Ishikawa (cell line): ENCODE measurements around the gene SRPRB.

Experiments
- CEBPB ChIP-seq: IDR thresholded peaks from 2 replicates; pipeline ENCODE4 v1.6.1; 2012
- CREB1 ChIP-seq: IDR thresholded peaks from 2 replicates; pipeline ENCODE4 v1.6.1; 2012; ENCODE audit warnings: low read depth
- EGR1 ChIP-seq: IDR thresholded peaks from 2 replicates; pipeline ENCODE4 v1.6.1; 2012
- EP300 ChIP-seq: IDR thresholded peaks from 2 replicates; pipeline ENCODE4 v1.6.1; 2012; ENCODE audit warnings: borderline replicate concordance
- FOXM1 ChIP-seq: IDR thresholded peaks from 2 replicates; pipeline ENCODE4 v1.6.1; 2012; ENCODE audit warnings: low read depth, borderline replicate concordance
- NFIC ChIP-seq: IDR thresholded peaks from 2 replicates; pipeline ENCODE4 v1.6.1; 2012
- RAD21 ChIP-seq: IDR thresholded peaks from 2 replicates; pipeline ENCODE4 v1.6.1; 2012; ENCODE audit warnings: low read depth
- TAF1 ChIP-seq: IDR thresholded peaks from 2 replicates; pipeline ENCODE4 v1.6.1; 2012; ENCODE audit warnings: low read depth, mild to moderate bottlenecking
- TCF12 ChIP-seq: IDR thresholded peaks from 2 replicates; pipeline ENCODE4 v1.6.1; 2012; ENCODE audit warnings: low read depth
- TEAD4 ChIP-seq: IDR thresholded peaks from 2 replicates; pipeline ENCODE4 v1.6.1; 2012
- YY1 ChIP-seq: IDR thresholded peaks from 2 replicates; pipeline ENCODE4 v1.6.1; 2012; ENCODE audit warnings: low read depth
- ZBTB7A ChIP-seq: IDR thresholded peaks from 2 replicates; pipeline ENCODE4 v1.6.1; 2012; ENCODE audit warnings: low read depth
- TF ChIP-seq, protein P1 (sequence below): IDR thresholded peaks from 2 replicates; pipeline ENCODE4 v1.6.1; 2012
- TF ChIP-seq, protein P2 (sequence below): IDR thresholded peaks from 2 replicates; pipeline ENCODE4 v1.6.1; 2012; ENCODE audit warnings: low read depth, mild to moderate bottlenecking
- TF ChIP-seq, protein P3 (sequence below): IDR thresholded peaks from 2 replicates; pipeline ENCODE4 v1.6.1; 2012

Gene SRPRB, protein sequence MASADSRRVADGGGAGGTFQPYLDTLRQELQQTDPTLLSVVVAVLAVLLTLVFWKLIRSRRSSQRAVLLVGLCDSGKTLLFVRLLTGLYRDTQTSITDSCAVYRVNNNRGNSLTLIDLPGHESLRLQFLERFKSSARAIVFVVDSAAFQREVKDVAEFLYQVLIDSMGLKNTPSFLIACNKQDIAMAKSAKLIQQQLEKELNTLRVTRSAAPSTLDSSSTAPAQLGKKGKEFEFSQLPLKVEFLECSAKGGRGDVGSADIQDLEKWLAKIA

DNA sequence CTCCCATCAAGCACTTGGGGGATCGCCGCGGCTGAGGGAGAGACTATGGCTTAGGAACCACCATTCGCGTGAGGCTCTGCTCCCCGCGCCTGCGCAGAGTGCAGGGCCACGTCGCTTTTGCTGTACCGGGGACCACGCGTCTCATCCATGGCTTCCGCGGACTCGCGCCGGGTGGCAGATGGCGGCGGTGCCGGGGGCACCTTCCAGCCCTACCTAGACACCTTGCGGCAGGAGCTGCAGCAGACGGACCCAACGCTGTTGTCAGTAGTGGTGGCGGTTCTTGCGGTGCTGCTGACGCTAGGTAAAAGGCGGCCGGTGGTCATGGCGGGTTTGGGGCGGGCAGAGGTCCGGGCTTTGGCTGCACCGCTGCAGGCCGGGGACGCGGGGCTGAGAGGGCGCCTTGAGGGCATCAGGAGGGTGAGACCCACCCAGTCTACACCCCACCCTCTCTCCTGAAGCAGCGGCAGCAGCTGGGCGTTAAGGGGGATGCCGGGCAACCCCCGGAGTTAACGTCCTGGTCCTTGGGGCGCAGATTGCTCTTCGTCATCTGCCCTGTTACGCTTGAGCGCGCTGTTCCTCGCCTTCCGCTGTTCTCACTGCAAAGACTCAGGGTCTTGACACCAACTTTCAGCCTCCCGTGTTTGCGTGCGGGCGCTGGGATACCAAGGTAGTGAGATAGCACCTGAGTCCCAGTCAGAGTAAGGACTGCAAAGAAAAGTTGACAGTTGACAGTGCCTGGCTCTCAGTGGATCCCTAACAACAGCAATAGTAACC is at the start of gene SRPRB:
Gene SRPRB, plus strand, starts transcription at position 114 of the 774 bp plus-strand sequence. Its CDS starts 34 bp downstream, at position 148.
- TF ChIP-seq TAF1 (peak; percentile 85), NFIC (no peak), RAD21 (no peak), CREB1 (peak; percentile 38; the same call in 1 of the 2 replicates), TEAD4 (no peak), TCF12 (no peak; the same call in 1 of the 2 replicates), YY1 (peak; percentile 92), FOXM1 (no peak), ZBTB7A (no peak), CEBPB (no peak), EP300 (no peak), EGR1 (no peak)
- TF ChIP-seq, protein P1, sequence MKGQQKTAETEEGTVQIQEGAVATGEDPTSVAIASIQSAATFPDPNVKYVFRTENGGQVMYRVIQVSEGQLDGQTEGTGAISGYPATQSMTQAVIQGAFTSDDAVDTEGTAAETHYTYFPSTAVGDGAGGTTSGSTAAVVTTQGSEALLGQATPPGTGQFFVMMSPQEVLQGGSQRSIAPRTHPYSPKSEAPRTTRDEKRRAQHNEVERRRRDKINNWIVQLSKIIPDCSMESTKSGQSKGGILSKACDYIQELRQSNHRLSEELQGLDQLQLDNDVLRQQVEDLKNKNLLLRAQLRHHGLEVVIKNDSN: peak; percentile 41; the same call in 1 of the 2 replicates
- TF ChIP-seq, protein P2, sequence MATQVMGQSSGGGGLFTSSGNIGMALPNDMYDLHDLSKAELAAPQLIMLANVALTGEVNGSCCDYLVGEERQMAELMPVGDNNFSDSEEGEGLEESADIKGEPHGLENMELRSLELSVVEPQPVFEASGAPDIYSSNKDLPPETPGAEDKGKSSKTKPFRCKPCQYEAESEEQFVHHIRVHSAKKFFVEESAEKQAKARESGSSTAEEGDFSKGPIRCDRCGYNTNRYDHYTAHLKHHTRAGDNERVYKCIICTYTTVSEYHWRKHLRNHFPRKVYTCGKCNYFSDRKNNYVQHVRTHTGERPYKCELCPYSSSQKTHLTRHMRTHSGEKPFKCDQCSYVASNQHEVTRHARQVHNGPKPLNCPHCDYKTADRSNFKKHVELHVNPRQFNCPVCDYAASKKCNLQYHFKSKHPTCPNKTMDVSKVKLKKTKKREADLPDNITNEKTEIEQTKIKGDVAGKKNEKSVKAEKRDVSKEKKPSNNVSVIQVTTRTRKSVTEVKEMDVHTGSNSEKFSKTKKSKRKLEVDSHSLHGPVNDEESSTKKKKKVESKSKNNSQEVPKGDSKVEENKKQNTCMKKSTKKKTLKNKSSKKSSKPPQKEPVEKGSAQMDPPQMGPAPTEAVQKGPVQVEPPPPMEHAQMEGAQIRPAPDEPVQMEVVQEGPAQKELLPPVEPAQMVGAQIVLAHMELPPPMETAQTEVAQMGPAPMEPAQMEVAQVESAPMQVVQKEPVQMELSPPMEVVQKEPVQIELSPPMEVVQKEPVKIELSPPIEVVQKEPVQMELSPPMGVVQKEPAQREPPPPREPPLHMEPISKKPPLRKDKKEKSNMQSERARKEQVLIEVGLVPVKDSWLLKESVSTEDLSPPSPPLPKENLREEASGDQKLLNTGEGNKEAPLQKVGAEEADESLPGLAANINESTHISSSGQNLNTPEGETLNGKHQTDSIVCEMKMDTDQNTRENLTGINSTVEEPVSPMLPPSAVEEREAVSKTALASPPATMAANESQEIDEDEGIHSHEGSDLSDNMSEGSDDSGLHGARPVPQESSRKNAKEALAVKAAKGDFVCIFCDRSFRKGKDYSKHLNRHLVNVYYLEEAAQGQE: no peak
- TF ChIP-seq, protein P3, sequence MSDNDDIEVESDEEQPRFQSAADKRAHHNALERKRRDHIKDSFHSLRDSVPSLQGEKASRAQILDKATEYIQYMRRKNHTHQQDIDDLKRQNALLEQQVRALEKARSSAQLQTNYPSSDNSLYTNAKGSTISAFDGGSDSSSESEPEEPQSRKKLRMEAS: peak; percentile 96

DNA sequence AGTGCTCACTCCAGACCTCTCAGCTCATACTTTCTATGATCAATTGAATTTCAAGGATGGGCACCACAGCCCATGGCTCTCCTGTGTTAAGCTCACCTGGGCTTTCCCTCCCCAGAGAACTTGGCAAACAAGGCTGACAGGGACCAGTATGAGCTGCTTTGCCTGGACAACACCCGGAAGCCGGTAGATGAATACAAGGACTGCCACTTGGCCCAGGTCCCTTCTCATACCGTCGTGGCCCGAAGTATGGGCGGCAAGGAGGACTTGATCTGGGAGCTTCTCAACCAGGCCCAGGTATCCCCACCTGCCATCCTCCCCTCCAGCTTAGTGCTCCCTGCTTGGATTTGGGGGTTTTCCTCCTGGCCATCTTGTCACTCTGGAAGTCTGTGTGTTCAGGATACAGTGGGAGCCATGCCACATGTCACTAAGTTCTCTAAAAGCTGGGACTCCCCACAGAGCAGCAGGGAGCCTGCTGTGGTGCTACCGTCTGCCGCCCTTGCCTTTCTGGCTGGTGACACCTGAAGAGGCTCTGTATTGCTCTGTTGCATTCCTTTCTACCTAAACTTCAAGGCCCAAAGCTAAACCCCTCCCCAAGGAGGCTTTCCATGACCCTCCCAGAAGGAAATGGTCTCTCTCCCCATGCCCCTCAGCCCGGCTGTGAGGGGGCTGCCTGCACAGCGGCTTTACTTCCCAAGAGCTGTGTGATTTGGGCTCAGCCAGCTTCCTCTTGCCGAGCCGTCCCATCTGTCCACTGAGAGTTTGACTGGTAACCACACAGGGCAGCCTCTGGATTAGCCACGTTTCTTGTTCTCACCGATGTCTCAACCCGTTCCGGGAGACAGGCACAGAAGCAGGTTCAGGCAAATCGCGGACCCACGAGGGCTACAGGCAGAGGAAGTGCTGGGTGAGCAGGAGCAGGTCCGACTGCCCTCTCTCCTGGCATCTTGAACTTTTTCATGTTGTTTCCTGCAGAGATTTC is 48.6 kb upstream of the SRPRB start:
- TF ChIP-seq RAD21 (no peak), CREB1 (no peak), ZBTB7A (no peak), TAF1 (no peak), NFIC (no peak), CEBPB (no peak), TCF12 (no peak), FOXM1 (no peak), EP300 (no peak), TEAD4 (no peak), EGR1 (no peak), YY1 (no peak)
- TF ChIP-seq, protein P3: no peak
- TF ChIP-seq, protein P2: no peak
- TF ChIP-seq, protein P1: no peak

DNA sequence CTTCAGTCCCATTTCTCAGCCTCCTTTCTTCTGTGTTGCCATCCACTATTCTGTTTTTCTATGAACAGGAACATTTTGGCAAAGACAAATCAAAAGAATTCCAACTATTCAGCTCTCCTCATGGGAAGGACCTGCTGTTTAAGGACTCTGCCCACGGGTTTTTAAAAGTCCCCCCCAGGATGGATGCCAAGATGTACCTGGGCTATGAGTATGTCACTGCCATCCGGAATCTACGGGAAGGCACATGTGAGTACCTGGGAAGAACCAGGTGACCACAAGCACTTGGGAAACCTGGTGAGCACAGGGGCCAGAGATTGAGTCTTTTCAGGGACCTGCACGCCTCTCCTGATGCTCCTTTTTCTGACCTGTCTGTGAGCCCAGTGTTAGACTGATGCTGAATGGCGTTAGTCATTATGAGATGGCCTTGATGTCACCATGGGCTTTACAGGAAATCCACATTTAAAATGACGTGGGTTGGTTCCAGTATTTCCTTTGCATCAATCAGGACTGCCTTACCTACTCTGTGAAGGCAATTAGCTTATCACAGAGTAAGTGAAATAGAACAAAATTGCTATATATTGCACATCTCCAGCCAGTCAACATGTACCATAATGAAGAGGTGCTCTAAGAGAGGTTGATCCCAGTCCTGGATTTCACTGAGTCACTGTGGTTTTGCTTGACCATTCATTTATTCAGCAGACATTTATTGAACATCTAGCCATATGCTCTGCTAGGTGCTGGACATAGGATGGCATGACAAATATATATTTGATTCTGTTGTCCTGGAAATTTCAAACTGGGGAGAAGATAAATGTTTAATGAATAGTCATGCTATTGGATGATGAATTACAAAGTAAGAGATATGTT is 47.7 kb upstream of the SRPRB start:
- no peak for TF ChIP-seq TAF1
- no peak for TF ChIP-seq RAD21
- TF ChIP-seq NFIC: no peak

DNA sequence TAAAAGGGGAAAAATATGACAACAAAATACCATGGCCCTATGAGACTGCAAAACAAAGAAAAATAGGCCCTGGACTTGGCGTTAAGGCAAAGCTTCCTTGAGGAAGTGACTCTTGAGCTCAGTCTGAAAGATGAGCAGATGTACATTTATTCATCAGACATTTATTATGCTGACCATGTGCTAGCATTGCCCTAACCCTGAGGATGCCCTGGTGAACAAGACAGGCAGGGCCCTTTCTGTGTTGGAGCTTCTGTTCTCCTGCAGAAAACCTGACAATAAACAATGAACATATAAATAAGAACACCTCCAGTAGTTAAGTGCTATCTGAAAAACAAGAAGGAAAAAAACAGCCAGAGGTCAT is 47.1 kb upstream of the SRPRB start:
- TF ChIP-seq EGR1 (no peak), EP300 (no peak), RAD21 (no peak), CREB1 (no peak), TAF1 (no peak), FOXM1 (no peak), NFIC (no peak), TCF12 (no peak)
- TF ChIP-seq, protein P2: no peak
- TF ChIP-seq, protein P1: no peak
